Stimulated activated CD4-positive, alpha-beta T cell treated with anti-CD3 and anti-CD28 coated beads, TNF-alpha, amount 100 ng/mL, for 1 hour (primary cell): Measurements from ENCODE around the gene ATP9A.
"Not testable (repeated sequence)": the region's sequence is repeated elsewhere in the genome, so short reads cannot be mapped to it uniquely, and the experiment has no call there.

Experiments
- DNase-seq, 3 donors: peaks; one replicate each; pipeline ENCODE4 v3.0.0-alpha.2; 2020; ENCODE audit warnings: low read depth in 3 of 3, low spot score in 1 of 3

The ATP9A gene

DNA sequence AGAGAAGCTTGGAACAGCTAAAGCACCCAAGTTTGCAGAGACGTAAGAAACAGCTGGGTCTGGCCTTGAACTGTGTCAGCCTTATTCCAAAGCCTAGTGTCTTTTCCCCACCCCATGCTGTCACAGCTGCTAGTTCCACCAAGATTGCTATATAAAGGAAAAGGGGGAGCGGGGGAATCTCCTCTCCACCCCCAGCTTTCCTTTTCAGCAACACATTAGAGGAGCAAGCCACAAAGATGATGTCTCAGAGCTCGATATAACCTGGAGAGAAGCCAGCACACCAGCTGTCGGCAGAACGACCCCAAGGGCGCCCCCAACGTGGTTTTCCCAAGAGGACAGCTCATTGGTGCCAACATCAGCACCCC lies 36.5 kb downstream of the ATP9A start:
- no peak for DNase-seq

DNA sequence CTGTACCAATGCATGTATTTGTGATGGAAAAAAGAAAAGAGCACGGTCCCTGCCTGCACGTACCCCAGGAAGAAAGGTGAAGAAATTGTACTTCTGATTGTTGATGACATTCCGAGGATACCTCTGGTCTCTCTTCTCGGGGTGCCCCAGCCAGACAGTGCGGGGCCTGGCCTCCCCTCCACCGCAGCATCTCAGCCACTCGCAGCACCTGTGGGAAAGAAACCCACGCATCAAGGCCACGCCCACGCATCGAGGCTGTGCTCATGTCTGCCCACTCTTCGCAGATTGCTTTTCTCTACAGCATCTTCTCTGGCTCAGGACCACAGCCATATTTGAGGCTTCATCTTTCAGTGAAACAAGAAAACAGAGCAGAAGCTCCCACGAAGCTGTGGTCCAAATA lies 38.4 kb downstream of the ATP9A start:
- DNase-seq: no peak

DNA sequence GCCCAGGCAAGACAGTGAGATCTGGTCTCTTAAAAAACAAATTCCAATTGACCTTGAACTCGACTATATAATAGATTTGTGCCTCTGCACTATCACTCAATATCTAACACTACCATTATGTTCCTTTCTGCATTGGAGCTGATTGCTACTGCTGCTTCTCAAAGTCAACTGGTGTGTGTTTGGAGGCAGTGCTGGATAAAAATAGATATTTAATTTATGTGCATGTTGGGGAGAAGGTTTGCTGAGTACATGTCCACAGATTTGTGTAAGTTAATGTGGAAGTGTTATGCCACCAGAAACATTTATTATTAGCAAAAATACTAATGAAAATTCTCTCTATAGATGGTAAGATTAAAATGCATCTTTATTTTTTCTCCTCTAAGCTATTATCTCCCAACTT lies 39.5 kb downstream of the ATP9A start:
- no peak for DNase-seq

DNA sequence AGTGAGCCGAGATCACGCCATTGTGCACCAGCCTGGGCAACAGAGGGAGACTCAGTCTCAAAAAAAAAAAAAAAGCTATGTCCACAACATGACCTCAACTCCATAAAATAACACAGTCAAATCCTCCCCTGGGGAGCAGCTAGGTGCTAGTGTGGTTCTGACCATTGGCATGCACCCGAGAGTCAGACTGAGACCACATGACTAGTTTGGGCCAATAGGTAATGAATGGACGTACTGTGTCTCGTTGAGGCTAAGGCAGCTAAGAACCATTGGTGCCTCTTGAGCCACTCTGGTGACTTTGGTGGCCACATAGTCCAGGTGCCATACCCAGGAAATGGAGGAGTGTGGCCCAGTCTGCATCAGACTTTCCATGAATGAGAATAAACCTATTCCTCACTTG lies 40.3 kb downstream of the ATP9A start:
- no peak for DNase-seq

DNA sequence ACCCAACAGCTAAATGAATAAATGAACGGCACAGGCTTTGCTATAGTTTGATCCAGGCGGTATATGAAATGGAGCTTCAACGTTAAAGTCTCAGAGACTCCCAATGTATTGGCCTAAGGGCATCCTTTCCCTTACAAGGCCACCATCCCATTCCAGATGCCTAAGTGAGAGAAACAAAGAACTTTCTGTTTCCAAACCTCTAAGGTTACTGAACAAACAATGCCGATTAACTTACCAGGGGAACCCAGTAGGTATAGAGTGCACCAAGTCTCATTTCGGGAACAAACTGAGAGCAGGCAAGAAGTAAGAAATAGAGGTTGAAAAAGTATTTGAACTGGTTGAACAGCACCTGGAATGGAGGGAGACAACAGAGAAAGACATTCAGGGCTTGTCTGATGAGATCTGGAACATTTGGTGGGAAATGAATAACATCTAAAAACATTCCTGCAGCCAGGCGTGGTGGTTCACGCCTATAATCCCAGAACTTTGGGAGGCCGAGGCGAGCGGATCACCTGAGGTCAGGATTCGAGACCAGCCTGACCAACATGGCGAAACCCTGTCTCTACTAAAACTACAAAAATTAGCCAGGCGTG lies 42.5 kb downstream of the ATP9A start:
- no peak for DNase-seq

DNA sequence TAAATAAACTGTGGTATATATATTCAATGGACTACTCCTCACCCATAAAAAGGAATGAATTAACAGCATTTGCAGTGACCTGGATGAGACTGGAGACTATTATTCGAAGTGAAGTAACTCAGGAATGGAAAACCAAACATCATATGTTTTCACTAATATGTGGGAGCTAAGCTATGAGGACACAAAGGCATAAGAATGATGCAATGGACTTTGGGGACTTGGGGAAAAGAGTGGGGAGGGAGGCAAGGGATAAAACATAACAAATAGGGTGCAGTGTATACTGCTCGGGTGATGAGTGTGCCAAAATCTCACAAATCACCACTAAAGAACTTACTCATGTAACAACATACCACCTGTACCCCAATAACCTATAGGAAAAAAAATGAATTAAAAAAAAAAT lies 45.2 kb downstream of the ATP9A start:
- DNase-seq: not testable (repeated sequence)

DNA sequence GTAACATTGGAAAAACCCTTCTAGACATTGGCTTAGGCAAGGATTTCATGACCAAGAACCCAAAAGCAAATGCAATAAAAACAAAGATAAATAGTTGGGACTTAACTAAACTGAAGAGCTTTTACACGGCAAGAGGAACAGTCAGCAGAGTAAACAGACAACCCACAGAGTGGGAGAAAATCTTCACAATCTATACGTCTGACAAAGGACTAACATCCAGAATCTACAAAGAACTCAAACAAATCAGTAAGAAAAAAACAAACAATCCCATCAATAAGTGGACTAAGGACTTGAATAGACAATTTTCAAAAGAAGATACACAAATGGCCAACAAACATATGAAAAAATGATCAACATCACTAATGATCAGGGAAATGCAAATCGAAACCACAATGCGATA lies 45.9 kb downstream of the ATP9A start:
- not testable (repeated sequence) for DNase-seq

DNA sequence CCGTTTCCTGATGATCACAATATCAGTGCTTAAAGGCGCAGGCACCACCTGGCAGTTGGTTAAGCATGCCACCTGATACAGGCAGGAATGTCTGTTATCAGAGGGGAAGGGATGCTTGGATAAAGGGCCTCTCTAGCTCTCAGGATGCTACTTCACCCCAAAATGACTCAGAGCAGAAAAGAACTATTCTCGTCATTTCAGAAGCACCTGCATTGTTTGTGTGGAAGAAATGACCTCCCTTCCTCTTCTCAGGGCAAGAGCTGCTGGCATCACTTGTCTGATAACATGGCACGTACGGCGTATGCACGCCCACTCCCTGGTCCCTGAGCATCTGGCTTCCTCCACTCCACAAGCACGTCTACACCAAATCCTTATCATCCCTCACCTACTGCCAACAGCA lies 47.3 kb downstream of the ATP9A start:
- DNase-seq: no peak

DNA sequence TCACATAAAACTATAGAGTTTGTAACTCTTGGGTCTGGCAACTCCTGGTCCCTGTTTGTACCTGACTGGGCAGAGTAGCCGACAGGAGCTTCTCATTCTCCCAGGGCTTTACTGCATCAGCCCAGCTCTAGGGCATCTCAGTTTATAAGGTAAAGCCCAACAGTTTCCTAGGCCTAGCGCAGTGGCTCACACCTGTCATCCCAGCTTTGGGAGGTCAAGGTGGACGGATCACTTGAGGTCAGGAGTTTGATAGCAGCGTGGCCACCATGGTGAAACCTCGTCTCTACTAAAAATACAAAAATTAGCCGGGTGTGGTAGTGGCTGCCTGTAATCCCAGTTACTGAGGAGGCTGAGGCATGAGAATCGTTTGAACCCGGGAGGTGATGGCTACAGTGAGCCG lies 47.8 kb downstream of the ATP9A start:
- DNase-seq: no peak

DNA sequence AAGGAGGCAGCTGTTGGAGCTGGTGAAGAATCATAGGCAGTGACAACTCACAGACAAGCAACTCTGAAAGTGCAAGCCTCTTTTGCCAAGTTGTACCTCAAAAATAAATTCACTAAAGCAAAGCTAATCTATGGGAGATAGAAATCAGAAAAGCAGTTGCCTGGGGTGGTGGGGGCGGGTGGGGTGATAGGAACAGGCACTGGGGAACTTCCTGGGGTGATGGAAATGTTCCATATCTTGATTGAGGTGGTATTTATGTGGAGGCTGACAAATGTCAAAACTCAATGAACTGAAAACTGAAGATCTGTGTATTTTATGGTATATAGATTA lies 52.4 kb downstream of the ATP9A start:
- no peak for DNase-seq

DNA sequence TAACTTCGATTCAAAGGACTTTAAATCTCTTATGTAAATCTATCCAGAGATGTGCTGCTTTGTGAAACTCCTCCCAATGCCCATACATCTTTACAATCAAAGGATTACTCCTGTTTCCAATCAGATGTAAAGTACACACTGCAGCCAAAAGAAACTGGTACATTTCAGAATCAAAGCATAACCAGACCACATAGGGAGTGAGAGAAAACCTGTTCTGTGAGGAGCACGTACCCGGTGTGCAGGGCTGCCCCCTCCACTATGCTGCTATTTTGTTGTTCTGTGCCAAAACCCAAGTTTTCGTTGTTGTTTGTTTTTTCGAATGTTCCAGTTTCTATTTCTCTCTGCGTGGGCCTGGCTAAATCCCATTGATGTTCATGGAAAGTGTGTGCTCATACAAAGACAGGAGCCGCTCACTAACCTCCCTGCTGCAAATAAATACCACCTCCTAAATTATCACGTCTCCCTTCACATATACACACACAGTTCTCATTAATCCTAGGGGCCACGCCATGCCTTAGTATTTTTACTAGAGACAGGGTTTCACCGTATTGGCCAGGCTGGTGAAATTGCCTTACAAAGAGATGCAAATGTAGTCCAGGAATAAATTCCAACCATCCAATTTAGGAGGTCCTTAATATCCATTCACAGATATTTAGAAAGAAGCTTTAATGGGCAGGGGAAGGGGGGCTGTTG lies 52.9 kb downstream of the ATP9A start:
- DNase-seq: no peak

DNA sequence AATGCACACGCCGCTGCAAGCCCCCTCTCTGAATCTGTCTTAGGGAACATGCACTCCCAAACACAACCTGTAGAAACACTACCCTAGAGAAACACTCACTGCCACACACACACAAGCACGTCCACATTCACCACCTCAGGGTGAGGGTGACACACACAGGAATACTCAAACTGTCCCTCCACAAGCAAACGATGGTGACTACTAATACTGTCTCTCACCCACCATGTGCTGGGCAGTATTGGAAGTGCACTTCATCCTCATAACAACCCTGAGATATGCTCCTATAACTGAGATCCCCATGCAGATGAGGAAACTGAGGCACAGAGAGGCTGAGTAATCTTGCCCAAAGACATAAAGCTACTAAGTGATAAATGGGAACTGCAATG lies 55.0 kb downstream of the ATP9A start:
- no peak for DNase-seq

DNA sequence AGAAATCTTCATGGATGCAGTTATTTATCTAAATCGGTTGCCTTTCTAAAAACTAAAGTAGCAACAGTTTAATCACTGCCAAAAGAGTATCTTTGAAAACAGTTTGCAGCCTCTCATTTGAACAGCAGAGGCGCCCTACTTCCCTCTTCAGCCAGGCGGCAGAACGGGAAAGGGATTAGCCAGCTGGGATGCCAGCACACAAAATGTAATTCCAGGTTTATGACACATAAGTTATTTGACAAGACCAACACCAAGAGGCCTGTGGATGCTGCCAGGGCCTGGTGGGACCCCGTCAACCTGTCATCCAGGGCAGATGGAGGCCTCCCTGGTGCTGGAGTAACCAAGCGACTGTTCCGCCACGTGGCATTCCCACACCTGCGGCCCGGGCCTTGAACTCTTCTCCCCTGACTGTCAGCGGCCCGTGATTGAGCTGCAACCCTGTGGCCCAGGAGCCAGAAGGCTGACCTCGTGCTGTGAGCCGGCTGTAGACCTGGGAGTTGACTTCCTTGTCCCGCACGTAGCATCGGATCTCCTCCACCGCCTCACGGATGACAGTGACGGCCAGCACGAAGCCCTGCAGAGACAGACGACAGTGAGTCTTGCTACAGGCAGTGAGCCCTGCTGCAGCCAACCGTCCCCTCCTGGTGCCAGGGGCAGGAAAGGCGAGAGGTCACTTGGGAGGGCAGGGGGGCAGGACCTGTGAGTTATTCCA lies 55.5 kb downstream of the ATP9A start:
- DNase-seq: no peak

DNA sequence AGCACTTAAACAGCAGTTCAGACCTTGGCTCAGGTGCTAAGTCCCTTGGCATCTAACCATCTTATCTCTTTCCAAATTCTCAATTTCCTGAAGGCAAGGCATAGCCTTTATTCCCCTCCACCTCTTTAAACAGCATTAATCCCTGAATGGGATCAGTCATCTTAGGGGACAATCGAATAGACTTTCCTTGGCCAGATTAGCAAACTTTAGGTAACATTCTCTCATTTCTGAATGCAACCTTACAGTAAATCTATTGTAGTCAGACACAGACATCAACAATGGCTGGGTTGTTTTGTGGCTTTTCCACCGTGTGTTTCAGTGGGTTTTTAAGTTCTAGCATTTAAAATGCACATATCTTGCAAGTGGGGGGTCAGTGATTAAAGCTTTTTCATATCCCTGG lies 56.8 kb downstream of the ATP9A start:
- no peak for DNase-seq

DNA sequence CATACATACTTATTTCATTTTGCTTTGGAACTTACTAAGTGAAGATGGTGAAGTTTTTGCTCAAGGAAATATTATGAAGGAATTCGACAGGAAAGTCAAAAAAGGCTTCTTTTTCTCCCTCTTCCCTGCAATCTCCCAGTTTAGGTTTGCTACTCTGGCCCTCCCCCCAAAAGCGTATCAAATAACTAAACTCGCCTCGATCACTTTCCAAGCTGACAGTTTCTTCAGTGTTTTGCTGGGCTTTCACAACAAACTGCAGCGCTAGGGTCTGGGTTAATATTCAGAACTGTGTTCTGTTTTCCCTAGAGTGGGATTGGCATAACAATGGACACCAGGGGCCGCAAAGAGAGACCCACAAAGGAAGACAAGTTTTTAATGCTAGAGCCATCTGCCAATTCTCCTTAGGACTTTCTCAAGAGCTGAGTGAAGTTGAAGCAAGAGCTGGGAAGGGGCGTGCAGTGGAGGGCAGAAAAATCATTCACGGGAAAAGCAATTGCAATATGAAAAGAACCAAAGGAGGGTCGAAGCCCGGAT lies 57.8 kb downstream of the ATP9A start:
- no peak for DNase-seq

DNA sequence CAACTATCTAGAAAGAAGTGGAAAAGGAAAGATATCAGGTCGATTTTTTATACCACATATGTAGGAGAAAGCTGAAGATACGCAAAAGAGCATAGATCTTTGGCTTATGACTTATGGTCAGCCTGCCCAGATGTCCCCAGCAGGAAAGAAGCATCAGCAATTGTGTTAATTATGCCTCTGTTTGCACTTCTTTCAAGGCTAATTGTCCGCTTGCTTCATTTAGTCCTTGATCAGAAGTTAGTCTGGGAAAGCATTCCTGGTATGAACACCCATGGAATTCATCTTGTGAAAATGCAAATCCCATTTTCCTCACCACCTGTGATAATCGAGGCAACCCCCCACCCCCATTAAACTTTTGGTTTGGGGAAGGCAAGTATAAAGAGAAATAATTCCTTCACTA lies 62.8 kb downstream of the ATP9A start:
- DNase-seq: no peak

DNA sequence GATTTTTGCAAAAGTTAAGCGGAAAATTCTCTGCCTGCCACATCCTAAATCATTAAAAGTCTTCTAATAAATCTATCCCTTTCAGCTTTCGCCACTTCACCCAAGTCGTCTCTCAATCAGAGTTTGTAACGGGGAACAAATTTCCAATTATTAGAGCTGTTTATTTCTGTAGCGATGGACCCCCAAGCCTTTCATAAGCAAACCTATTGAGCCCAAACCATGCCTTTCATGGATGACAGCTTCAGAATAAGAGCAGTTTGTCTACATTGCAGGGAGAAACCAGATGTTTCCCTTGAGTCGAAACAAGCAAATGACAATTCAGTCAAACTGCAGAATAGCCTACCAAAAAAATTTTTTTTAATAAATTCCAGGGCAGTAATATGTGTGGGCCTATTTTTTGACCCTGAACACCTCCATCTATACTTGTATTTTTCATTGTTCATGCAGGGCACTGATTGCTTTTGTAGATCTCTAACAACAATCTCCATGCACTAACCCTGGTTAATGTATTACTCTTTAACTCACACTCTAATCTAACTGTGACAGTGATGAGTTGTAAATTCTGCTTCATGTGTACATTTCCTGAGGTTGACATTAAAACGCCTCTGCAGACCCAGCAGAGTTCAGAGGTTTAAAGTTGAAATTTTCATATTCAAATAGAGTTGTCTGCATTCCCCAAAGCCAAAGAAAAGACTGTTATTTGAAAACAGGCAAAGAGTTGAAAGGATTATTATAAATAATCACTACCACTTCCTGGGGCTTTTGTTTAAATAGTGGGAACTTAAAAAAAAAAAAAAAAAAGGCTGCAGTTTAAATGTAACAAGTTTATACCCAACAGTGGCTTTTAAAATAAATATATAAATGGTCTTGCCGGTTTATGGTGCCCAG lies 64.5 kb downstream of the ATP9A start:
- DNase-seq: no peak

DNA sequence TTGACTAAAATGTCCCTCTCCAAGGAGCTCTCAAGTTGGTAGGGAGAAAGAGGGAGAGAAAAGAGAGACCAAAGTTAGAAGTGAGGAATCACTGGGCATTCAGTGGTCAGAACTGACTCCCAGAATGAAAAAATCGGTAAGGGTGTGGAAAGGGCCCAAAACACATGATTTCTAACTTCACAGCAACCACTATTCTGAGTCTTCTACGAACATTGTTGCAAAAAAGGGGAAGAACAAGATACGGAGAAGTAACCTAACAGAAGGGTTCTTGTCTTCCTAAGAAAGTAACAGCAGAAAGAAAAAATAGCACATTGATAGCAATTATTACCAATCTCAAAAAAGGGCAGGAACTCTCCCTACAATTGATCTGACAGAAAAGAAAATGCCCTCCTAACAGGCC lies 65.6 kb downstream of the ATP9A start:
- DNase-seq: no peak

DNA sequence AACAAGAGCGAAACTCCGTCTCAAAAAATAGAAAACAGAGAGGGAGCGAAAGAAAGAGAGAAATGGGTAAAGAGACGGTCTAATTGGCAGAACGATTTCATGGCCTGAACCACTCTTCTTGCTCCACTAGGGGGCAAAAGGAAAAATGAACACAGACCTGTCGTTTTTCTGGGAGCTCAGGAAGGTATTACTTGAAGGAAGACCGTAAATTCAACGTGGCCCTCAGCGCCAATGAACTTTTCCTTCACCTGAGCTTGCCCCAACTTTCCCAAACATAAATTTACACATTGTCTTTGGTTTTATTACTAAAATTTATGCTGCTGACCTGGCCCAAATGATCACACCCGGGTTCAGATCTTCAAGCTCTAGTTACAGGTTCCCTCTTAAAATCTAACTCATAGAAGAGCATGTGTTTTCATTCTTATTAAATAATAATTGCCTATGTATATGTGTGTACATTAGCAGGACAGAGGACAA lies 67.3 kb downstream of the ATP9A start:
- DNase-seq: no peak

DNA sequence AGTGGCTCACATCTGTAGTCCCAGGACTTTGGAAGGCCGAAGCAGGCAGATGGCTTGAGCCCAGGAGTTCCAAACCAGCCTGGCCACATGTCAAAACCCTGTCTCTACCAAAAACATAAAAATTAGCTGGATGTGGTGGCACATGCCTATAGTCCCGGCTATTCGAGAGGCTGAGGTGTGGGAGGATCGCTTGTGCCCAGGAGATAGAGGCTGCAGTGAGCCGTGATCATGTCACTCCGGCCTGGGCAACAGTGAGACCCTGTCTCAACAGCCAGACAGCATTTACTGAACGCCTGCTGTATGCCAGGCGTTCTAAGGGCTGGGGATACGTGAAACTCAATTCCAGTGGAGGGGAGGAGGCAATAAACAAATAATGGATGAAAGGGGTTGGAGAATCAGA lies 69.9 kb downstream of the ATP9A start:
- DNase-seq: no peak

DNA sequence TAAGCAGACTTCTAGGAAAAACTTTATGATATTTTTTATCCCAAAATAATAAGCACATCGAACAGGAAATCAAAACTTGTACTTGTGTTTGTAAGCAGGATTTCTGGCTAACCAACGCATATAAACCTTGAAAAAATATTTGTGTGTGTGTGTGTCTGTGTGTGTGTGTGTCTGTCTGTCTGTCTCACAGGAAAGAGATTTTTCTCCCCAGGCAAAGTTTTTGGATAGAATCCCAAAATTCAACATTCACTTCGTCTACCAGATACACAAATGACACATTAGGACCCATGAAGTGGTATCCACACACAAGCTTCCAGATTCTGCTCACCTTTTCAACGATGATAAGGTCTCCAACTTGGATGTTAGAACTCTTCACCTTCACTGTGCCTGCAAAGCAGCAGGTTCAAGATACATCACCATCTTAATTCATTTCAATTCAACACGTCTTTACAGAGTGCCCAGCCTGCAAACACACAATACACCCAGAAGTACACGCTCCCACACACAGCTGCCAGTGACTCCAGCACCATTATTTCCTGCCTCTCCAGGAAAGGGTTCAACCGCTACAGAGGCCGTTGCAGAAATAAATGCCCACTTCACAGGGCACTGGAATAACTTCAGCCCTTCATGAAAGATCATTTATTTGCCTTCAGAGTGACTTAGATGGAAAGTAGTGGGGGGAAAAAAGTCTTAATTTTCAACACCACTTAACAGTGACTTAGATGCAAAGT lies 70.9 kb downstream of the ATP9A start:
- no peak for DNase-seq
